Stimulated activated naive CD4-positive, alpha-beta T cell treated with Interleukin-2 at 50 U/mL for 16 hours (primary cell): ENCODE measurements around the gene RYK.
"Not testable (repeated sequence)": the region's sequence is repeated elsewhere in the genome, so short reads cannot be mapped to it uniquely, and the experiment has no call there.

Experiments
- DNase-seq: peaks from one replicate; lab custom pipeline; 2025; lab: John Stamatoyannopoulos, UW

RYK gene

DNA sequence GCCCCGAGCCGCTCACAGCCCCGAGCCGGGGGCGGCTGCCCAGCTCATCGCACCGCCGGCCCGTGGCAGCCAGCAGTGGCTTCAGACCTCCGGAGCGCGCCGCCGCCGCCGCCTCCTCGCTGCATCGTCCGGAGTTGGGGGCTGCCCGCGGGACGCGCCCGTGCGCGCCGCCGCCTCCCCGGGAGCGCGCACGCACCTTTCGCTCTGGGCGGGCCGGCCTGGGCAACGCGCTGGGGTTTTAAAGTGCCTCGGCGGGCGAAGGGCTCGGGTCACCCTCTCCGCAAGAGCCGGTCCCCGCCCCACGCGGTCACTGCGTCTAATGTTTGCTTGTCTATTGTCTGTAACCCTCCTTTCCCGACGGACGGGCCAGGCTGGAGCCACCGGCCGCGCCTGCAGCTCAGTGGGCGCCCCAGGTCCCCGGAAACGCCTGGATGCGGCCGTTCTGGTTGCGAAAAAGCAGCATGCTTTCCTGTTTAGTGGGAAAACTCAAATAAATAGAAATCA is at the start of gene RYK:
TSS of gene RYK (minus strand) at position 143 of the 504 bp plus-strand sequence. CDS start 205 bp downstream, outside the sequence.
- peak; percentile 70 for DNase-seq

DNA sequence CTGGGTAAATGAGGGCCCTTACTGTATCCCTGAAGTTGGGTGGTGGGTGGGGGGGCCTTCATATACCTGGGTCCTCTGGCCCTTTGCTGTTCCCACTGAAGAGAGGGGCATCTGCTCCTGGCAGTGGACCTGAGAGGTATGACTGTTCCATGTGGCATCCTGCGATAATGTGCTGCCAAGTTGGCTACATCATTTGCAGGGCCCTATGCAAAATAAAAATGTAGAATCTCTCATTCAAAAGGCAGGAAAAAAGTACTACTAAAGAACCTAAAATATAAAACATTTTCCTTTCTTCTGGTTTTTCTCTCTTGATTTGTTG is 49.2 kb upstream of the RYK start:
- DNase-seq: no peak

DNA sequence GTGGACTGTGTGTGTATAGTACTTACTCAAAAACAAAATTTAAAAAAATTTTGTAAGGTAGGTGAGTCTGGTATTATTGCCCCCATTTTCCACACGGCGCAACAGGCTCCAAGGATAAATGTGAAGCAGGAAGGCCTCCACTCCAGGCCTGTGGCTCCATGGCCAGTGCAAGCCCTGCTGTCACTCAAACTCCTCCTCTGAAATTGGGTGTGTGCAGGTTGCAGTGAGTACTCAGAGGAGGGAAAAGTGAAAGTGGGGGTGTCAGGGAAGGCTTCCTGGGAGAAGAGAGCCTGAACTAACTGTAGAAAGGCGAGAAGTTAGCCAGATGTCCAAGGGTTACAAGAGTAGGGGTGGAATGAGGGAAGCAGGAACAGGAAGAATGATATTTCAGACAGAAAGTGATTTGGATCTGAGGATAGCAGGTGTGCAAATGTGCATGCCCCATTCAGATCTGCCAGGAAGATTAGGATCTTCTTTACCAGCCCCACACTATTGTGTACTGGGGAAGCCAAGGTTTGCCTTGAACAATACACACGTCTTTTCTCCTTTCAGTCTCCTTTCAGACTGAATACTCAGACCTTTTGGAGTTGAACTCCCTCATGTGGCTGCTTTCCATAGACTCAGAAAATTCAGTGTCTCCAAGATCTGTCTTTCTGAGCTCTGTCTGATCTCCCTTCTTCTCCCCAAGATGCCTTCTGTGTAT is 48.7 kb upstream of the RYK start:
- DNase-seq: no peak

DNA sequence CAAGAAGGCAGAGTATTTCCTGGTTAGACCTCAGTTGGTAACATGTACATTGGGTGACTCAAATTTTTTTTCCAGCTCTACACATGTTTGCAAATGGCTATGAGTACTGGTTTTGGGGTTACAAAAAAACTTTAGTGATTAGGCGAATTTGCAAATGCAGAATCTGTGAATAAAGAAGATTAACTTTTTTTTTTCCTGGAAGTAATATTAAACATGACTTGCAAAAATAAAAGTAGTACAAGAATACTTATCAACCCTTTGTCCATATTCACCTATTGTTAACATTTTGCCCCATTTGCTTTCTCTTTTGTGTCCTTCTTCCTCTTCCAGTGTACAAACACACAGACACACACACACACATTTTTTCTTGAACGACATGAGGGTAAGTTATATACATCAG is 47.6 kb upstream of the RYK start:
- DNase-seq: no peak

DNA sequence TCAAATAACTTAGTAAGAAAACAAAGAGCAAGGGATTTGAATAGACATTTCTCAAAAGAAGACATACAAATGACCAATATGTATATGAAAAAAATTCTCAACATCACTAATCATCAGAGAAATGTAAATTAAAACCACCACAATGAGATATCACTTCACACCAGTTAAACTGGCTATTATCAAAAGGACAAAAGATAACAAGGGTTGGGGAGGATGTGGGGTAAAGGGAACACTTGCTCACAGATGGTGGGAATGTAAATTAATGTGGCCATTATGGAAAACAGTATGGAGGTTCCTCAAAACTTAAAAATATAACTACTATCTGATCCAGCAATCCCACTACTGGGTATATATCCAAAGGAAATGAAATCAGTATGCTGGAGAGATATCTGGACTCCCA is 46.0 kb upstream of the RYK start:
- no peak for DNase-seq

DNA sequence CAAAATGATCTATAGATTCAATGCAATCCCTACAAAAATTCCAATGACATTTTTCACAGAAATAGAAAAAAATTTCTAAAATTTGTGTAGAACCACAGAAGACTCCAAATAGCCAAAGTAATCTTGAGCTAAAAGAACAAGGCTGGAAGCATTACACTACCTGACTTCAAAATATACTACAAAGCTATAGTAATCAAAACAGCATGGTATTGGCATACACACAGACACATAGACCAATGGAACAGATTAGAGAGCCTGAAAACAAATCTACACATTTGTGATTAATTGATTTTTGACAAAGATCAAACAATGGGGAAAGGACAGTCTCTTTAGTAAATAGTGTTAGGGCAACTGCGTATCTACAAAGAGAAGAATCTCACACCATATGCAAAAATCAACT is 45.3 kb upstream of the RYK start:
- no peak for DNase-seq

DNA sequence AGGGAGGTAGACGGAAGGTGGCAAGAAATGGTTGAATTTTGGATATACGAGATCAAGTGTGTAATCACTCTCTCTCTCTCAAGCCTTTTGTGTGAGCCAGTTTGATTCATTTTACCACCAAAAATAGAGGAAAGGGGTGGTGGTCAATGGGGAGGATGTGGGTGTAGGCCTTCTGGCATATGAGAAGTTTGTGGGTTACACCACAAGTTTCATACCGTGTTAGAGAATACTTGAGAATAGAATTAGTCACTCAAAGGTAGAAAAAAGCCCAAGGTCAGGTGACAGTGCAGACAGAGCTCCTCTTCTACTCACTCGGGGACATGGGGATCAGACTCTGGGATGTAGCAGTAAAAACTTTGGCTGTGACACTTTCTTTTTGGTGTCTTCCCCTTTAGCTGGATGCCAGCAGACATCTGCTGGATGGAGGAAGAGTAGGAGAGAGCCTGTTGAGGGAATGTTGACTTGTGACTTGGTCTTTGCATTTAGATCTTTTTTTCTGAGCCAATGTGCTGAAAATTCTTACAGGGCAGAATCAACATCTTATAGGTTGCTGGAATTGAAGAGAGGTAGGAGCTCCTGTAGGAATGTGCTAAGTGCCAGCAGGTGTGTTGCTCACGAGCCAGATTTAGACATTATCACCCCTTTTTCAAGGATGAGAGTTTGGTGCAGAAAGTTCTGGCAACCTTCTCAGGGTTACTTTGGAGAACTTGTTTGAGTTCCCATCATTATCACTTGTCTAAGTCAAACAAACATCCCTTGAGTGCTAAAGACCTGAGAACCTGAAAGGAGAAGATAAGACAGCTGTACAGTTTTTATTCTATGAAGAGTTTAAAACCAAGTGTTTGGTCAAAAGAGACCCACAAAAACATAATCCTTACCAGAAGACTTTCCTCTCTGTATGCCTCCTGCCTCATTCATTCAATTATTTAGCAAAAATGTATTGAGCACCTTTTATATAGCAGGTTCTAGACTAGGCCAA is 43.9 kb upstream of the RYK start:
- DNase-seq: peak; percentile 40

DNA sequence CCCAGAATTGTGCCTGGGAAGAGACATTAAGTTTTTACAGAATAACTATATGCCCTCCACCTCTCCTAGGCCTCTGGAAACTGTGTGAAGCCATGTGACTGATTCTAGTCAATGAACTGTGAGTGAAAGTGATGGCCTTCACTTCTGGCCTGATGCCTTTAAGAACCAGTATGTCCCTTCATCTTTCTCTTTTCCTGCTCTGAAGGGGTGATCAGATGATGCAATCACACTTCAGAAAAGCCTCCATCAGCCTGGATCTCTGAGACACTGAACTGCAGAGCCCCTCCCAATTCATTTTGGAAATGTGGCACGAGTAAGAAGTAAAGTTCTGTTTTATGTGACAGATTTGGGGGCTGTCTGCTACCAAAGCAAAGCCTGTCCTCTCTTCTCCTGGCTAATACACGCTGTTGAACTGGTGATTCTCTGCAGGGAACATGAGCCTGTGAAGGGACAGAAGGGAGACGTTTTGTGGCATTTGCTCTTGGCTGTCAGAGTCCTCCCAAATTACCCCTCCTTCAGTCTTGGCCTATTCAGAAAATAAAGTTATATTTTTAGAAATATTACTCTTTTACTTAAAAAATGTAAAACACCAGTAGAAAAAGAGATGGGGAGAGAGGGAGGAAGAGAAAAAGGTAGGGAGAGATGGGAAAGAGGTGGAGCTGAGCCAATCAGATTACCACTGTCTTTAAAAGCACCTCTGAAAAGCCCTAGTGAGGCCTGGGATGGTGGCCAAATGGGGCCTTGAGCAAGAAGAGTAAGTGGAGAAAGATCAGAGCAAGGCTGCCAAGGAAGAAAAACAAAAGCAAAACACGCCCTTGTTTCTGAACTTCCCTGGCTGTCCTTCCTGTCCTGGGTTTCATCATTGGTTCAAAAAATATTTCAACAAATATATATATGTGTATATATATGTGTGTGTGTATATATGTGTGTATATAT is 40.9 kb upstream of the RYK start:
- DNase-seq: no peak

DNA sequence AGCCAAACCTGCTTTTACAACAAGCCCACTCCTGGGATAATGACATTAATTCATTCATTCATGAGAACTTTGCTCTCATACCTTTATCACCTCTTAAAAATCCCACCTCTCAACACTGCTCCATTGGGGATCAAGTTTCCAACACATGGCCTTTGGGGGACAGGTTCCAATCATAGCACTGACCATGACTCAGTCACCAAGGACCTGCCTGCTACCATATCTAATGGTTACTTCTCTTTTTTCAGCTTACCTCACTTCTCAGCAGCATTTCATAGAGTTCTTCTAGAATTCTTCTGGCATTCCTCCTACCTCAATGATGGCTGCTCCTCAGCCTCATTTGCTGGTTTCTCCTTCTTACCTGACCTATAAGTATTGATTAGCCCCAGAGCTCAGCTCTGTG is 36.9 kb upstream of the RYK start:
- DNase-seq: no peak

DNA sequence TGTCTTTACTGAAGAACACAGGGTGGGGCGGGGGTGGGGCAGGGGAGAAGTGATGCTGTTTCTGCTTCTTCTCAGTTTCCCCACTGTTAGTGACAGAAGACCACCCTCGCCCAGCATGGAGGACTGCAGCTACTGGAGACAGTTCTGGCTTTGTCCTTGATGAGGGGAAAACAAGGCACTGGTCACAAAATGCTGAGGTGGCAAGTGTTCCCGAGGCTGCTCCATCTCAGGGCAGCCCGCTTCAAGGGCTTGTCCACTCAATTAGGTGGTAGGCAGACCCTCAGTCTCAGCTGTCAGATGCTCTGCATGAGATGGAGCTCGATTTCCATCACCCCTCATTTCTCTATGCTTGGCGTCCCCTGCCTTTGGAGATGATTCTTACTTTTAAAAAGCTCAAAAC is 33.8 kb upstream of the RYK start:
- DNase-seq: no peak

DNA sequence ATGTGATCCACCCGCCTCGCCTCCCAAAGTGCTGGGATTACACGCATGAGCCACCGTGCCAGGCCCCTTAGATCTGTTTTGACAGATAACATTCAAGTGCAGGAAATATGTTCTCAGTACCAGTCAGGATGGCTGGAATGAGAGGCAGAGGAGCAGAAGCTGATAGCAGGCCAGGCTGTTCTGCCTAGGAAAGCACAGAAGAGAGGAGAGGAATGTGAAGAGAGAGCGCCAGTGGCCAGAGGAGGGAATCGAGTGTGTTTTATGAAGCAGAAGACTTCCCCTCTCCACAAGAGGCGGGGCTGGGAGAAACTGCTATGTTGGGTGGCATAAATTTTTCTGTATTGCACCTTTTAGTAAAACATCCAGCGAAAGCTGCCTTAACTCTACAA is 32.0 kb upstream of the RYK start:
- no peak for DNase-seq

DNA sequence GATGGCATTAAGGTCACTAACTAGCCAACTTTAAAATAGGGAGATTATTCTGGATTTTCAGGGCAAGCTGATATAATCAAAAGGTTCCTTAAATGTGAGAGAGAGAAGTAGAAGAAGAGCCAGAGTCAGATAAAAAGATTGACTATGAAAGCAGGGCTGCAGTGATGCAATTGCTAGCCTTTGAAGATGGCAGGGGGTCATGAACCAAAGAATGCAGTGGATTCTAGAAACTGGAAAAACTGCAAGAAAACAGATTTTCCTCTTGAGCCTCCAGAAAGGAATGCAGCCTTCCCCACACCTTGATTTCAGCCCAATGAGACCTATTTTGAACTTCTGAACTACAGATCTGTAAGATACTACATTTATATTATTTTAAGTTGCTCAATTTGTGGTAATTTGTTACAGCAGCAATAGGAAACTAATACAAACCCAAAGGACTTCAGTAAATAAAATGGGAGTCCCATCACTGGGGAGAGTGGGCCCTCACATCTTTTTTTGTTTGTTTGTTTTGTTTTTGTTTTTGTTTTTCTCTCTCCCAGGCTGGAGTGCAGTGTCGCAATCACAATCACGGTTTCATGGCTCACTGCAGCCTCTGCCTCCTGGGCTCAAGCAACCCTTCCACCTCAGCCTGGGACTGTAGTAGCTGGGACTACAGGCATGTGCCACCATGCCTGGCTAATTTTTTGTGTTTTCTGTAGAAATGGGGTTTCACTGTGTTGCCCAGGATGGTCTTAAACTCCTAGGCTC is 31.4 kb upstream of the RYK start:
- DNase-seq: no peak

DNA sequence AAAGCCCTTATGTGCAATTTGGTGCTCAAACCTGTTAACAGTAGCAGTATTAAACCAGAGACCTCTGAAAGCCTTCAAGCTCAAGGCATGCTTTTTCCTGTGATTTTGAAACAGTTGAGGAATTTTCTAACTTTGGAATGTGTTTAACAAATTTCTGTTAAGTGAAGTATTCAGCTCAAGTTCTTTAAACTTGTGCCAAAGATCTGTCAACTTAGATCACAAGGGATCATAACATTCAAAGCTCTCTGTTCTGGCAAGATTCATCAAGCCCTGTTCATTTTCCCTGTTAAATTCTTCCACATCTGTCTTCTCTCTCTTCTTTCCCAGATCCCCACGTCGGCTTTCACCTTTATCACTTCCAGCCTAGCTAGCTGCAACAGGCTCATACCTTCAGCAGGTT is 28.8 kb upstream of the RYK start:
- no peak for DNase-seq

DNA sequence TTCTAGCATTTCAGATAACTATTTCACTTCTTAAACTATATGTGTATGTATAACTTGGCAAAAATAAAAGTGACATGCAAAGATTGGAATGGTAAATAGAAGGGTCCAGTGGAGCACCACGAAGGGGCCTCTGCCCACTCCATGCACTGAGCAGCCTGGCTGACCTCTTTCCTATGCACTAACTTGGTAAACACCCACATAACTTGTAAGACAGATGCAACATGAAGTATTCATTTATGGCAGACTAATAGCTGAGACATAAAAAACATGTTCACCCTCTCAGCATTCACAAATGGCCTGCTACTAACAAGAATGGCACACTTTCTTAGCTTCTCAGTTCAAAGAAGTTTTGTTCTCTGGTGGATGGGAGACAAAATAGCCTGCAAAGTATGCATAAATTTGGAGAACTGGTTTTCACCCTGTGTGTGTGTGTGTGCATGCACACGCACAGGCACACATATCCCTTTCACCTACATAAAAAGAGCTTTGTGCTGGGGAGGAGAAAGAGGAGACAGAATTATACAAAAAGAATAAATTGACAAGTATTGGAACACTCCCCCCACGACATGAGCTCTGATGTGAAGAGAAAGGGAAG is 26.5 kb upstream of the RYK start:
- DNase-seq: no peak

DNA sequence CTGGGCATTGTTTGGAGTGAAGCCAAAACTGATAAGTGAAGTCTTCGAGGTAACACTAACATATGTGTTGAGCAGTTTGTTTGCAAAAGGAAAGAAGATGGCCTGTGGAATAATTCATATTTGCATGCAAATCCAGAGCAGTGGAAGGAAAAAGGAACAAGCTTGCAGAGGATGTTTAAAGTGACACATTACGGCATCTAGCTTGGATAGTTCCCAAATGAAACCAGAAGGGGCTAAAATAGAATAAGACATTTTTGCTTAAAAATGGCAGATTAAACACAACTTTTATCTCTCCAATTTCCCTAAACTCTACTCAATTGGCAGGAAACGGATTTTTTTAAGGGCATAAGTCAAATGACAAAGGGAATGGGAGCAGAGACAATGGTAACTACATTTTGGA is 25.4 kb upstream of the RYK start:
- DNase-seq: no peak

DNA sequence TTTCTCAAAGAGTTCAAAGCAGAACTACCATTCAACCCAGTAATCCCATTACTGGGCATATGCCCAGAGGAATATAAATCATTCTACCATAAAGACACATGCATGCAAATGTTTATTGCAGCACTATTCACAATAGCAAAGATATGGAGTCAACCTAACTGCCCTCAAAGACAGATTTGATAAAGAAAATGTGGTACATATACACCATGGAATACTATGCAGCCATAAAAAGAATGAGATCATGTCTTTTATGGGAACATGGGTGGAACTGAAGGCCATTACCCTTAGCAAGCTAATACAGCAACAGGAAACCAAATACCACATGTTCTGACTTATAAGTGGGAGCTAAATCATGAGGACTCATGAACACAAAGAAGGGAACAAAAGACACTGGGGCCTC is 24.5 kb upstream of the RYK start:
- DNase-seq: not testable (repeated sequence)

DNA sequence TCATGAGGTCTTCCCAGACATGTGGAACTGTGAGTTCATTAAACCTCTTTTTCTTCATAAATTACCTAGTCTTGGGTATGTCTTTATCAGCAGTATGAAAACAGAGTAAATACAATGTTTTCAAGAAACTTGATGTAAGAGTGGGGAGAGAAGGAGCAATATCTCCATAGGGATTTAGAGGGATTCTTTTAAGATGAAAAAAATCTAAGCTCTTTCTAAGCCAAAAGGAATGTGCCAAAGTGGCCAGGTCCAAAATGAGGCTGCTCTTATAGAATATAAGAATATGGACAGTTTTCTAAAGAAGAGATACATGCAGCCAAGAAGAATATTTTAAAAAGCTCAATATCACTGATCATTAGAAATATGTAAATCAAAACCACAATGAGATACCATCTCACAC is 23.9 kb upstream of the RYK start:
- DNase-seq: no peak

DNA sequence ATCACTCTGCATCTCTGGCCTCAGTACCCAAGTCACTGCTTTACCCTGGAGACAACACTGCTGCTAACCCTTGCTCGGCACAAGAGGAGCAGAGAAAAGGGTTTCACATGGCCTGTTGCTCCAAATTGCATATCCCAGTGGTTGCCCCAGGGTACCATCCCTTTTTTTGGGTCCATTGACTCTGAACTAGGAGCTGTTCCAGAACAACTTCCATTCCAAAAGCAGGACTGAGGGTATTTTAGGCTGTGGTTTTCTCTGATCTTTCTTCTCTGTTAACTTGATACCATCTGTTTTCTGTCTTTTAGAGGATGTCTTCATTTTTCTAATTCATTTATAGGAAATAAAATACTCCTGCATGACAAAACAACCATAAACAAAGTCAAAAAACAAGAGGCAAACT is 17.3 kb upstream of the RYK start:
- DNase-seq: no peak

DNA sequence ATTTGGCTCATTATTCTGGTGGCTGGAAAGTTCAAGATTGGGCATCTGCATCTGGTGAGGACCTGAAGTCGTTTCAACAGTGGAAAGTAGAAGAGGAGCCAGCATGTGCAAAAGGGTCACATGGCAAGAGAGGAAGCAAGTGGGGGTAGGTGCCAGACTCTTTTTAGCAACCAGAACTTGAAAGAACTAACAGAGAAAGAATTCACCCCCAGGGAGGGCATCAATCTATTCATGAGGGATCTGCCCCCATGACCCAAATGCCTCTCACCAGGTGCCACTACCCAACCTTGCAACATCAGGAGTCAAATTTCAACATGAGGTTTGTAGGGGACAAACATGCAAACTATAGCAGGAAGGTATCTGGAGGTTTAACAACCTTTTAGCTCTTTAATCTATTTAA is 10.3 kb upstream of the RYK start:
- DNase-seq: no peak

DNA sequence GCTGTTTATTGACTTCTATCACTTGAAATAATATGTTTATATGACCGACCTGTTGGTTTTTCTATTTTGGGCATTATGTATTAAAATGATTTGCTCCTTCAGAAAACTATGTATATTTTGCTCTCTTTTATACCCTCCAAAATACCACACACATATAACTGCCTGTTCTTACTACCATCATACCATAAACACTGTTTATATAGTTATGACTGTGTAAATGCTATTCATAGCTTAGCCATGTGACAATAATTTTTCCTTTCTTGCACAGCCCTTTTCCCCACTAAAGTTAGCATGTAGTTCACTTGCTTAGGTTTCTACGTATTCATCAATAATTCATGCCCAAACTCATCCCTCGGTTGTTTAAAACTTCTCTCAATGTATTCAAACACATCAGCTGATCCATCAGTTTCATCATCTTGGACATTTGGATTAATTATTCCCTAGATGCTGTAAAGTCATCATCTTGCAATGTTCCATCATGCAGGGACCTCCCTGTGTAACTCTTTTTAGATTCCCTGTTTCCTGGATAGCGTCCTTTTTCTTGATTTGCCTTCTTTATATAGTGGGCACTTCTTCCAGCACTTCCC is 8.2 kb upstream of the RYK start:
- no peak for DNase-seq

DNA sequence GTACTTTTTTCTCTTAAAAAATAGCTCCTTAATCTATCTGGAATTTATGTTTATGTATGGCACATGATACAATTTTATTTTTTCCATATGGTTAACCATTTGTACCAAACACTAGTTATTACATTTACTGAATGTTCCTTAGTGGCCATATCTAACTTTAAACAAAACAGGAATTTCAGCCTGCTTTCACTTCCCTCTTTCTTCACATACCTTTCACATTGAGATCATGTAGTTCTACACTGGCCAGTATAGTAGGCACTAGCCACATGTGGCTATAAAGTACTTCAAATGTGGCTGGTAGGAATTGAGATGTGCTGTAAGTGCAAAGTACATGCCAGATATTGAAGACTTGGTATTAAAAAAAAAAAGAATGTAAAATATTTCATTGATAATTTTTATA is 4.7 kb upstream of the RYK start:
- DNase-seq: no peak
